Measurements from ENCODE around the gene IGF2BP2. TPM values are rescaled to one million over a fixed set of nuclear protein-coding genes. Genes with fewer than 3 reads are reported as not detected.

Gene IGF2BP2
- total RNA-seq, 1 experiment from 2014 or later: 133 TPM

- ATAC-seq: peak; percentile 81
- peaks cover 46% of the 10 kb centered on the region for H3K36me3 Mint-ChIP-seq
- H3K9me3 Mint-ChIP-seq: peaks cover 25% of the 10 kb centered on the region
- POLR2A ChIA-PET: no interaction called here
- CTCF ChIA-PET: interaction anchor here (0.8 to 5.2 kb wide), 3 partner anchors 14 to 95 kb away, joined by 3 to 30 read pairs (median 4); no protein-coding TSS in a partner anchor
- 0 out of 2 replicates have a peak, but pooled peaks have one; percentile 44 for TF ChIP-seq ARID4B (CRISPR knock-in tag; IDR thresholded peaks at IDR 0.05; ENCODE audit: borderline replicate concordance)
- TF ChIP-seq ATF2 (CRISPR knock-in tag; IDR thresholded peaks at IDR 0.05; ENCODE audit: borderline replicate concordance, low read depth): no peak
- TF ChIP-seq MXD4 (CRISPR knock-in tag; IDR thresholded peaks at IDR 0.05; ENCODE audit: borderline replicate concordance): peak; percentile 46; the same call in 1 of the 2 replicates
- TF ChIP-seq ZNF416 (CRISPR knock-in tag; IDR thresholded peaks at IDR 0.05): peak; percentile 94
- H3K4me1 Mint-ChIP-seq: peaks cover 83% of the 10 kb centered on the region
- peak overlapping the region; percentile 30 for H3K4me3 Mint-ChIP-seq
- peak; percentile 29 for DNase-seq (ENCODE audit: low spot score)
- H3K27ac Mint-ChIP-seq: peak overlapping the region; percentile 28
- no peaks in the 10 kb centered on the region for H3K27me3 Mint-ChIP-seq (ENCODE audit: low read depth)
Observed at GRCh38 chr3:185754920-185755319, 69.9 kb downstream of the IGF2BP2 start.

- ChIA-PET CTCF (interaction anchor here (1.3 kb wide), 1 partner anchor 15 kb away, joined by 4 read pairs; no protein-coding TSS in a partner anchor), POLR2A (no interaction called here)
- 0 out of 2 replicates have a peak overlapping the region, but pooled peaks have one; percentile 16 for H3K27ac Mint-ChIP-seq
- H3K9me3 Mint-ChIP-seq: peaks cover 25% of the 10 kb centered on the region
- H3K27me3 Mint-ChIP-seq (ENCODE audit: low read depth): no peaks in the 10 kb centered on the region
- H3K4me1 Mint-ChIP-seq: peaks cover 82% of the 10 kb centered on the region
- H3K36me3 Mint-ChIP-seq: peaks cover 46% of the 10 kb centered on the region
- DNase-seq (ENCODE audit: low spot score) (no peak), ATAC-seq (no peak)
- TF ChIP-seq TCF7 (CRISPR knock-in tag; IDR thresholded peaks at IDR 0.05; ENCODE audit: low read depth) (no peak), CTCF (IDR thresholded peaks at IDR 0.05) (no peak), IRF2 (CRISPR knock-in tag; IDR thresholded peaks at IDR 0.05; ENCODE audit: borderline replicate concordance, low read depth) (no peak), ZSCAN18 (CRISPR knock-in tag; IDR thresholded peaks at IDR 0.05) (no peak), AFF4 (CRISPR knock-in tag; IDR thresholded peaks at IDR 0.05; ENCODE audit: borderline replicate concordance) (no peak), ZNF121 (CRISPR knock-in tag; IDR thresholded peaks at IDR 0.05) (no peak), CREM (CRISPR knock-in tag; IDR thresholded peaks at IDR 0.05) (no peak), IRF1 (CRISPR knock-in tag; IDR thresholded peaks at IDR 0.05) (no peak), SP1 (CRISPR knock-in tag; conservative IDR thresholded peaks at IDR 0.05) (no peak), PREB (CRISPR knock-in tag; IDR thresholded peaks at IDR 0.05; ENCODE audit: borderline replicate concordance) (no peak), ATF6 (CRISPR knock-in tag; IDR thresholded peaks at IDR 0.05) (no peak)
- H3K4me3 Mint-ChIP-seq: no peak overlapping the region
Observed at GRCh38 chr3:185753354-185753753, 71.5 kb downstream of the IGF2BP2 start.

Measured in WTC11 (cell line).